ENCODE measurements around the gene BLNK.

Gene BLNK

DNA sequence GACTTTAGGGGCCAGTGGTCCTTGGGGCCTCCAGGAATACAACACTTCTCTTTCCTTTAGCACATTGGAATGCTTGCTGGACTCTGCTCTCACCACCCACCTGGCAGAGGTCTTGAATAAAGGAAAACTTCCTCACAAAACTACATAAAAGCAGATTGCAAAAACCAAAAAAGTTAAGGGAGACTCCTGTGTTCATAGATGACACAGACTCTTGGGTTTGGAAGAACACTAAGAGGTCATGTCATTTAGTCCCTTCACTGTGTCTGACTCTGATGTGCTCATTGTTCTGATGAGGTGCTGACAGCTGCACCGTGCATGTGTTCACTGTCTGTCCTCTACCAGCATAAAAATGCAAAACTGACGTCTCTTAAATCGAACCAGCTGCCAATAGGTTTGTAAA is 11.4 kb downstream of the BLNK start:
- no peak for DNase-seq

DNA sequence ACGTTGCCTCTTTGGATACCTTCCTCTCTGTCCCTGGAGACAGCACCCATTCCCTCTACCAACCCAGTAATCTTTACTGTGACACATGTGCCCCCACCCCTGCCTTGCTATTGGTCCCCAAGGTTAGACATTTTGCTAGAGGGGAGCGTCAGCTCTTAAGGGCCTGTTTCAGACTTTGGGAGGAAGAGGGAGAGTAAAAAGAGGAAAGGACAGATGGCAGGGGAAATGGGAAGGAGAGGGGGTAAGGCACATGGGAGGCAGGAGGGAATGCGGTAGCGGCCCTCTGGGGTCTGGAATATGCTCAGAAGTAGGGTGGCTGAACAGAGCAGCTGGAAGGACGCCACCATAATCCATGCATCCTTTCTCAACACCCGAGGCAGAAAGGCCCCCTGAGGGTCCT is 12.2 kb downstream of the BLNK start:
- DNase-seq = no peak

DNA sequence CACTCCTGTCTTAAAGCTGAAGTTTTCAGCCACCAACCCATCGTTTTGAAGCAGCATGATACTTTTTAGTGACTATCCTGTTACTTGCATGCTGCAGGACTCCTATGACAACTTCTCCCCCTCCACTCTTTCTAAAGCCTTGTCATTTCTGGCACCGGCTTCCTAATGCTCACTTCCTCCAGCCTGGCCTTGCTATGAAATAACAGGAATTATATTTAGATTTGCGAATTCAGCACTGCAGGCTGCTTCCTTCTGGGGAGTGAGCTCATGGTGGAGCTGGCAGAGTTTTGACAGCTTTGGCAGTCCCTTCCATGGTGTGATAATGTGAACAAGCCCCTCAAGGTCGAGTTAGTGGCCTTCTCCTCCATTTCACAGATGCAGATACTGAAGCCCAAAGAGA is 13.4 kb downstream of the BLNK start:
- DNase-seq = no peak

DNA sequence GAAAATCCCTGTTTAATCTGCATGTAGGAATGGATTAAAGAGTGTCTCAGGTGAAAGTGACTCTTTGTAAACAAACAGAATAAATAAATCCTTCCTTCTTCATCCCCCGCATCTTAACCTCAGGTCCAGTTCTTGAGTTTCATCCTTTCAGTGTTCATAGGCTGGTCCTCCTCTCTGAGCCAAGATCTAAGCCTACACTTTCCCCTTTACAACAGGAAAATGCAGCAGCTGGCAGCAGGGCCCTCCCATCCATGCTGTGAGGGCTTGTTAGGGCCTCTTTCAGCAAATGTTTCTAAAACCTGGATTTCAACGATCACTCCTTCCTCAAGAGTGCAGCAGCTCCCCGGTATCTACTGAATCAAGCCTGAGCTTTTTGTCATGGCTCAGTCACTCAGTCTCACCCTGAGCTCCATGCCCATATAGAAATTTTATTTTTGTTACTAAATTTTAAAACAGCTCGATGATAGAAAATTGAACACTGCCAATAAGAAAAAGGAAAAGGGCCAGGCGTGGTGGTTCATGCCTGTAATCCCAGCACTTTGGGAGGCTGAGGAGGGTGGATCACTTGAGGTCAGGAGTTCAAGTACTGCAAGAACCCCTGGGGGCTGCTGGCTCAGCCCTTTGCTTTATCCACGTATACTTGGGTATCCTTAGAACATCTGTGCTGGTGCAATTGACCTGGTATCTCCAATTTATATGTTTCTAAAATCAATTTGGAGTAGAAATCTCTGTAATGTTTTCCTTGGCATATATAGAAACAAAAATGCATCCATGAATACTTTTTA is 15.6 kb downstream of the BLNK start:
- DNase-seq = no peak

DNA sequence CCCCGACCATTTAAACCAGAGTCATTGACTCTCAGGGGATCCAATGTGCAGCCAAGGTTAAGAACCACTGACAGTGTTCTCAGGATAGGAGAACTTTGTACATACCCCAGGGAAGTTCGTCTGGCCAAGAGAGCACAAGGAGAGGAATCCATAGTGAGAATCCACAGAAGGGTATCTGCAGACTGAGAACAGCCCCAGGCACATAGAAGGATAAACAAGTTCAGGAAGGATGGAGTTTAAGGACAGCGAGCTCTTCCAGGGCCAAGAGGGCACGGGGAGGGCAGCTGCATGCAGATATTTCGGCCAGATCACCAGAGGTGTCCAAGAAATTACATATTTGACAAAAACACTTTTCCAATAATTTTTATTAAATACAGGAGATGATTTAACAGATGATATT is 16.4 kb downstream of the BLNK start:
- DNase-seq = no peak

DNA sequence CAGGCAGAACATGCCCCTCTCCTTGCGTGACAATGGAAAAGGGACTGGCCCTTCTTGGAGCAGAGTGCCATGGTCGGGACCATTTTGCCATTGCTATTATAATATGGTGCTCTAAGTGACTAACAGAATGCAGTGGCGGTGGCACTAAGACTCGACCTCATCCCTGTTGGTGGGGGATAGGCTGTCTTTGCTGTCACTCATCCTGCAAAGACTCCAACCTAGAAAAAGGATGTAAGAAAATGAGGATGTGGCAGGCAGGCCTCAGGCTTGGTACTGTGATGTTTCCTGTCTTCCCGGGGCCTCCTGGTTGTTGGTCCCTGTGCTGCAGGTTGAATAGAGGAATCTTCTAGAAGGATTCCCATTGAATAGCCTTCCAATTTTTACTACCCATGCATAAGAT is 18.6 kb downstream of the BLNK start:
- no peak for DNase-seq

DNA sequence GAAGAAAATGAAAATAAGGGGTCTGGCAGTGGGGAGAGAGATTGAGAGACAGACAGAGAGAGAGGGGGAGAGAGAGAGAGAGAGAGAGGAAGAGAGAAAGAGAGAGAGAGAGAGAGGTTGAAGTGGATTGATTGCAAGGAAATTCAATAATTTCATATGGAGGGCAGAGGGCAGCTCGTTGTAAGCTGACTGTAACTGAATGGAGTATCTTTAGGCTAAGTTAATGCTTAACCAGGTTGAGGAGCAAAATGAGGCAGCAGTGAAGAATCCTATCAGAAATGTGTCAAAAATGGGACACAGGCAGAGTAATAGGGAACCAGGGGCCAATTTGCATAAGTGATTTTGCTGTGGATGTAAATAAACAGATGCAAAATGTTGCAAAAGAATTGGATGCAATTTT is 21.0 kb downstream of the BLNK start:
- DNase-seq = no peak

DNA sequence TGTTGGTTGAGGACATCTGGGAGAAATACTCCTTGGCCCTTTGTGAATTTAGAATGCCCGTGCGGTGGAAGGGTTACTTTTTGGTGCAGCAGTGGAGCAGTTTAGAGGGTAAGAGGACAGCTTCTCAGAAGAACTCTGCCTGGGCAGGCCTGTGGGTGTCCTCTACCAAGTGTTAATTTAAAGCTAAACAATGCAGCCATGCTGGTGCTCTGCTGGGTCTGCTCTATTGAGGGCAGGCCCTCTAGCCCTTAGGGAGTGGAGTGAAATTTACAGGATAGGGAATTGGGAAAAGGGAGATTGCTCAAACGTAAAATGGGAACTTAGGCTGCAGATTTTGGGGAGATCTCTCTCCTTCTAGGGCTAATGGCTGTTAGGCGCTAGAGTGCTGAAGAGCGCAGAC is 22.1 kb downstream of the BLNK start:
- DNase-seq = no peak

DNA sequence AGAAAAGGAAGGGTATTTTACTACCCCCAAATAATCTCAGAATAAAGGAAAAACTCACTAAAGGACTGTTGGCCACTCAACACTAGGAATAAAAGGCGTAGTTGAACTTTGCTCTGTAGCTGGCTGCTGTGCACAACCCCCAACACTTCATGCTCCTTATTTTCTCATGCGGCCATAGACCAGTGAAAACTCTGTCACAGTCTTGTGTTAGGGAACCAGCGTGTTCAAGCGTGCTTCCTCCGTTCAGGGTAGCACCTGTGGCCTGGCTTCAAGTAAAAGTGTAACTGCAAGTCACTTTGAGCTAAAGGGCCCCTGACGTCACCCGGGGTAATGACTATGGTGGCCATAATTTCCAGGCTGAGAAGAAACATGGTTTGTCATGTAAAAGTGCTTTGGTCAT is 27.0 kb downstream of the BLNK start:
- DNase-seq = no peak

DNA sequence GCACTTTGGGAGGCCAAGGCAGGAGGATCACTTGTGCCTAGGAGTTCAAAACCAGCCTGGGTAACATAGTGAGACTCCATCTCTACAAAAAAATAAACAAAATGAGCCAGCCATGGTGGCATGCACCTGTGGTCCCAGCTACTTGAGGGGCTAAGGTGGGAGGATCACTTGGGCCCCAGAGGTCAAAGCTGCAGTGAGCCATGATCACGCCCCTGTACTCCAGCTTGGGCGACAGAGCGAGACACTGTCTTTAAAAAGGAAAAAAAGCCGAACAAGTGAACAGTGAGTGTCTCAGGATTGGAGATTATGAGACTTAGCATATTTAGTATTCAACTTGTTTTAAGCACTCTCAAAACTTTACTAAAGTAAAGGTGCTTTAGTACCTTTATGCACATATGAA is 28.1 kb downstream of the BLNK start:
- DNase-seq = no peak

DNA sequence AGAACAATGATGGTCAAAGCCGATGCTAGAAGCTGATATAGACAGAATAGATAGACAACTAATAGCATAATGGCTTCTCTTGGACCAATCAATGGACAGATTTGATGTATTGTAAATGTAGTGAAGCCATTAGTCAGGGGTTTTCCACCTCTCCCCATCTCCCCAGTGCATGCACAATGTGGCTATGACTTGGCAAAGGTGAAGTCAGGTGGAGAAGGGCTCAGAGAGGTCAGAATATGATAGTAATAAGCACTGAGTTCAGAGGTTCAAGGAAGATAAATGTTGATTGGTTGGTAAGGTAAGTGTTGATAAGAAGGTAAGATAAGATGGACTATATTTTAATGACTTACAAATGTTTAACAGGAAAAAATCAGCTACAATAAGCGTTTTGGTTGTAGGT is 28.5 kb downstream of the BLNK start:
- no peak for DNase-seq

DNA sequence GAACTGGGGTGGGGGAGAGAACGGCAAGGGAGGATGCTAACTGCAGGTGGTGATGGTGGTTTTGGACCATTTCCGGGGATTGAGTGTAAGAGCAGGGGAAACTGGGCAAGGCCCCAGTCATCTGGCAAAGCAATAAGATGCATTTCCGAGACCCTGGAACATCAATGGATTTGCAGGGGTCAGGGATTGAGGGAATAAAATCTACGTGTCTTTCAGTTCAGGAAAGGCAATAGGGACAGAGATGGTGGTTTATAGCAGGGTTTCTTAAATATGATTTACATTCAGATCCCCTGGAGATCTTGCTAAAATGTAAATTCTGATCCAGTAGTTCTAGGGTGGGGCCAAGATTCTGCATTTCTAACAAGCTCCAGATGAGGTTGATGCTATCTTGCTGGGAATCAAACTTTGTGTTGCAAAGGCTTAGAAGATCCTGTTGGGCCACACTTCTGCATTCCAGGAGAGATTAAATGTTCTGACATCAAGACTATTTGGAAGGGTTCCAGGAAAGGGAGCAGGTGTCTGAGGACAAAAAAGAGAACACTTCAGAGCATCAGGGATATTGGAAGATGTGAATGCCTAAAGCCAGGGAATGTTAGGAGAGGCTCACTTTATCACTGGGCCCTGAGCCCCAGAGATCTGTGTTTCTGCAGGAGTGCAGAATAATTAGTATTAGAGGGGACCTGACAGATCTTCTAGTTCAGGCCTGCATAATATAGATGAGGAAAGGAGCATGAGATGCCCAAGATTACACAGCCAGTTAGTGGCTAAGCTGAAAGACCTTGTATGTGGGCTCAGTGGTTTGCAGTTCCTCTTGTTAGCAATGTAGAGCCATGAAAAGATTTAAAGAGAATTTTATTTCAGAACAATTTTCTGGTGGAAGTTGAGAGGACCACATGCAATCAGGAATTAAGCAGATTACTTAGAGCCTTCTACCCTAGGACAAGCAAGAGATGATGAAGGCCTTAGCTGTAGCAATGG is 32.4 kb downstream of the BLNK start:
- no peak for DNase-seq

DNA sequence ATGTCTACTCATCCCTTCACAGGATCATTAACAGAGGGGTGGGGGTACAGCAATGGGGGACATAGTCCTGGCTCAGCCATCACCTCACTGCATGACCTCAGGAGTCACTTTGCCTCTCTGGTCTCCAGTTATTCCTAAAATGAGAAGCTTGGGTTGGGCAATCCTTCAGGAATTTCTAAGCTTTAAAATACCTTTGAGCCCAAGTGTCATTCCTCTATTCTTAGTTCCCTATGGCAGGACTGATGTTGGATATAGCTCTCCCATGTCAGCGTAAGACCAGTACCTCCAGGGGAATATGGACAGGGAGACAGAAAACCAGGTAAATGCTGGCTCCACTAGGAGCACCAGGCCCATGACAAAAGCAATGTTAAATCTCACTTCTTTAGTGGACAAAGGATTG is 34.5 kb downstream of the BLNK start:
- no peak for DNase-seq

DNA sequence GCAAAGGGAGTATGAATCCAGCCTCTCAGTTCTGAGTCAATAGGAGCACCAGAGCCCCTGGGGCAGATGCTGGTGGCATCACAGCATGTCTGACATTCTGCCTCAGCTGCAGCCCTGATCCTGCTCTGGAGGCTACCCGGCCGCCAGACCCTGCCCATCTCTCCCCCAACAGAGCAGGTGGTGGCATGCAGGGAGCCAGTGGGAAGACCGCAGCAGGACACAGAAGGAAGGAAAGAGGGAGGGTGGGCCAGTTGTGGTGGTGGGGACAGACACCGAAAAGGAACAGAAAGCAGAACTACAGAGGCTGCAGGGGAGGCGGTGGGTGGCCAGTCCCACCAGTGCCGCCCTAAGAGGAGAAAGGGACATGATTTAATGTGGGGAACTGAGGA is 35.3 kb downstream of the BLNK start:
- DNase-seq = no peak

DNA sequence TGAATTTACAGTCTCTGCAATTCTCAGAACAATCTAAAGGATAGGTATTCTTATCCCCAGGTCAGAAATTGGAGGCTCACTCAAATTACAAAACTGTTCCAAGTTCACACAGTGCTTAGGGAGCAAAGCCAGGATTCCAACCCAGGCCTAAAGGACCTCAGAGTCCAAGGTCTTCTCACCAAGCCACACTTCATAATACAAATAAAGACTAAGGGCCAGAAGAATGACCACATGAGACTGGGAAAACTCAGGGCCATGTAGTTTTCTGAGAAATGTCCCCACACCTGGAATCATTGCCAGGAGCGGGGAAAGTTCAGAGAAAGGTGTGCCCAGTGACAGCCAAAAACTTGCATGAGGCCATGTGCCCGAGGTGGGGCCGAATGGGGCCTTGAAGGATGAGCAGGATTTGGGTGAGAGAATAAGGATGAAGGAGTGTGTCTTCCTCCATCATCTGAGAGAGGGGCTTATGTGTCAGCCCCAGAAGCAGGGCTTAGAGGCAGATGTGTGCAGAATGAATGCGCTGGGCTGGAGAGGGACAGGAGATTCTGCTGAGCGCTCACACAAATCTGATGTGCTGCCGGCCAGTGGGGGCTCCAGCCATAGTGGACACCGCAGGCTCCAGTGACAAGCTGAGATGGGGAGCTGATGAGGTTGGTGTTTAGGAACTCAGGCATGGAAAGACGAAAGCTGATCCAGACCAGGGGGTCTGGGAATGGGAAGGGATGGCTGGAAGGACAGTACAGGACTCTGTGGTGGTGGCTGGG is 35.9 kb downstream of the BLNK start:
- DNase-seq = no peak

DNA sequence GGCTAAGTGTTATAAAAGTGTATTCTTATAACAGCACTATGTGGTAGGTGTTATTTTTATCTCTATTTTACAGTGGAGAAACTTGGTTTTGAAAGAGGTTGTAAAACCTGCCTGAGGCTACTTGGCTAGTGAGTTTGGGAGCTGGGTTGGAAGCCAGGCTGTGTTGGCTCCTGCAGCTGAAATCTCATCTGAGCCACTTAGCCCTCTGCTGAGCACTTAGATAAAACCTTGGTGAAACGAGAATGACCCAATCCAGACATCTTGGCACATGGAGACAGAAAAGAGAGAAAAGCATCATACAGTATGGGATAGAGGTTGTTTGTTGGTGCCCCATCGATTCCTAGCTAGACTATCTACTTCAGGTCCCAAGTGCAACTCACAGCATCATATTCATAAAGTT is 37.4 kb downstream of the BLNK start:
- no peak for DNase-seq

DNA sequence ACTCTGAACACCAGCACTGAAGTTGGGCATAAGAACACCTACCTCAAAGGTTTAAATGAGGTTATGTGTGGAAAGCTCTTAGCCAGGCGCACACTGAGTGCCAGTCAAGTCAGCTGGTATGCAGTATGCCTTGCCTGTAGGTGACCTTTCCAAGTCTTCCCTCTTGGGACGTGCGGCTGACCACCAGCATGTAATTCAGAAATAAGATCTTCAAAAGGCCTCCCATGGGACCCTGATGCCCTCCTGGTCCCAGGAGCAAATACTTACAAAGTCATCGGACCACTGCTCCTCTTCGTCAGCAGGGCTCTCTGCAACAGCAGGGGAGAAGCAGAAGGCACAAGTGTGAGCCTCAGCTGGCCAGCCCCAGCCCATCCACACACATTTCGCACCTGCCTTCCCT is 40.8 kb downstream of the BLNK start:
- DNase-seq = no peak

DNA sequence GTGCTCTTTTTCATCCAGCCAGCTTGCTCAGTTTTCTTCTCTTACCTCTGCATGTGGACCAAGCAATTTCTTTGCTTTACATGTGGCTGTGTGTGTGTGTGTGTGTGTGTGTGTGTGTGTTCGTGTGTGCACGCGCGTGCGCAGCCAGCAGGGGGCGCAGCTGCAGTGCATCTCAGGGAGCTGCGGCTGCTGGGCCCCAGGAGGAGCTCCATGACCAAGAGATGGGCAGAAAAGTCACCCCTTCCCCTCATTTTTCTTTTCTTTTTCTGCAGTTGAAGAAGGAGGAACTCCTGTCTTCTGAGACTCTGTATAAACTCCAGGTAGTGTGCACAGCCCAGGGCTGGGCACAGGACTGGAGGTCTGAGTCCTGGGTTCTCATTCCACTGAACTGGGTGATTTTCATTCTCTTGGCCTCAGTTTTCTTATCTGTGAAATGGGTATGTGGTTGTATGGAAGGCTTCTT is 41.8 kb downstream of the BLNK start:
- DNase-seq = no peak

DNA sequence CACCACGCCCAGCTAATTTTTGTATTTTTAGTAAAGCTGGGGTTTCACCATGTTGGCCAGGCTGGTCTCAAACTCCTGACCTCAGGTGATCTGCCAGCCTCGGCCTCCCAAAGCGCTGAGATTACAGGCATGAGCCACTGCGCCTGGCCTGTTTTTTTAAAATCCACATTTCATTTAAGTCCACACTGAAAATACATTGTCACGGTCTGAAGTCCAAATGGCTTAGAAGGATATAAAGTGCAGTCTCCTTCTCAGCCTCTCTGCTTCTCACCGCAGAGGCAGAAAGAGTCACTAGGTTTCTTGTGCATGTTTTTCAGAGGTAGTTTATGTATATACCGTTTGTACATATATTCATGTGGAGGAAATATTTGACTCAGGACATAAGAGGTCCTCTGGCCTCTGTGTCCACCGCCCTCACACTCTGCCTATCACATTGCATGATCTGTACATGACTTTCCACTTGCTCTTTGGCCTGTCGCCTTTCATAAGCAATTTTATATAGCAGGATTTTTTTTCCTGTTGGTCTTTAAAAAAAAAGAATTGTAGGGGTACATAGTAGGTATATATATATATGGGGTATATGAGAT is 42.9 kb downstream of the BLNK start:
- DNase-seq = no peak

DNA sequence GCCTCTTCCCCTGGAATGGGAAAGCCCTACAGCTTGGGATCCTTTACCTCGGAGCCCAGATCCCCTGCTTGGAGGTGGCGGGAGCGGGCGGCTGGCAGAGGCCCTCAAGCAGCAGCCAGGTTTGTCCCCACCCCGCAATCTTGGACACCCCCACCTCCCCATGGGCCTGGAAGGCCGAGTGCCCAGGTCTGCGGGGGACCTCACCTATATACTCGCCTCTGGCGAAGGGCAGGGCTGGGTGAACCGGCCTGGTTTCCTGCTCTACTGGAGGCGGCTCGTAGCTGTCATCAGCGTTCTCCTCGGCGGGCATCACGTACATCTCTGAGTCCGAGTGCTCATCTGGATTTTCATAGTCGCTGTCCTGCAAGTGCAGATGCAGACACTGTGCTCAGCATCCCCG is 44.2 kb downstream of the BLNK start:
- DNase-seq = no peak

DNA sequence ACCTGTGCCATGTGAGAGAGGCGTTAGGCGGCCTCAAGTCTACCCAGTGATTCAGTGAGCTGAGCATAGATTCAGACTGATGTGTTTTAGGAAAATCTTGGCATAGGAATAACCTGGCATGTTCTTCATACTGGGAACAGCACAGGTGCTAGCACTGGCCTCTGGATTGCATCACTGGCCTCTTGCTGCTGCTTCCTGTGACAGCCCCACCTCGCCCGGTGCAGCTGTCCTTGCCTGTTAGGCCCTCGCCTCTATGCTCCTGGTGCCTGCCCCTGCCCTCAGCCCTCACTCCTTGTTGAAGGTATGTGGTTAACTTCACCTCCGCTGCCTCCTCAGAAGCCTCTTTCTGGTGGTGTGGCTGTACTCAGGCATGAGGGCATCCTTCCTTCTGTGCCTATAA is 46.2 kb downstream of the BLNK start:
- DNase-seq = no peak

DNA sequence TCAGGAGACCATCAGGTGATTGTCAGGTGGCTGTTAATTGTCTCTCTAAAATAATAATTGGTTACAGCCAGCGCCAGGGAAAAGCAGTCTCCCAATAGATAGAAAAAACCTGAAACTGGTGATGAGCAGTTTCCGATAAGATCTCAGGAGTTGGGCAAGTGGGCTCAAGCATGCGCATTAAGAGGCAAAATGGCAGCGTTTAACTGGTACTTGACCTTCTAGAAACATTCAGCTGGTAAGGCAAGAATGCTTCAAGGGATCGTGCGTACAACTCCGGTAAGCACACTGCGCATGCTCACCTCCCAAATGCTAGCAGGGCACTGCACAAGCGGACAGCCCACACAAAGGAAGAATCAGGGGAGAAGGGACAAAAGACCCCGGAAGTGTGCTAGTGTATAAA is 48.5 kb downstream of the BLNK start:
- no peak for DNase-seq

DNA sequence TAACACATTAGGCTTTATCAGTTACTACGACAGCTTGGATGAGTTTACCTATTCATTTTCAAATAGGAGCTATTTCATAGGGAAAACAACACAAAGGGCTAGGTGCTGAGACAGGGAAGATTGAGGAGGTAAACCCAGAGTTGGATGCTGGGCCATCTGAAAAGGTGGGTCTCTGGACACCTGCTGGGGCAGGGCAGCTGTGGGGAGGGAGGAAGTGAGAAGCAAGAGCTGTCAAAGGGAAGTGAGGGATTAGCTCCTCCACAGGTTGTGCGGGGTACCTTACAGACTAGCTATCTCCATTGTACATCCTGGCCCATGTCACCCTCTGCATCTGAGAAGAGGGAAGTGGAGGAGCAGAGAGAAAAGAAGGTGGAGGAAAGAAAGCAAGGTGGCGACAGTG is 48.9 kb downstream of the BLNK start:
- no peak for DNase-seq

All from NCI-H1105 (cell line).